Pancreas (tissue), 10 donors: ENCODE measurements around the gene DLGAP4. TPM values are rescaled to one million over a fixed set of nuclear protein-coding genes. Genes with fewer than 3 reads are reported as not detected.

ENCODE experiments used
- ATAC-seq, 4 donors: fragments of 200-7000 bp; cut with Tn5 transposase; one replicate each; pipeline versions ENCODE4 v1.8.0 to v1.9.1; 2020; ENCODE audit warnings: mild to moderate bottlenecking in 4 of 4, moderate library complexity in 4 of 4
- DNase-seq, 6 donors: peaks; one replicate each; pipeline ENCODE4 v3.0.0-alpha.2; 2020
- FAIRE-seq: peaks from 2 replicates; lab custom pipeline; 2012; peaks lifted over from hg19 to GRCh38; lab: Jason Lieb, UNC
- H3K27ac ChIP-seq, 4 donors: fragments of 200-600 bp; sonication (generic); 1 replicate in 3 of 4; 2 replicates in 1 of 4; pipeline versions ENCODE4 v1.5.0 to v1.8.0; 2020
- H3K27me3 ChIP-seq, 4 donors: fragments of 200-600 bp; one replicate each; pipeline ENCODE4 v1.8.0; 2021
- H3K36me3 ChIP-seq, 3 donors: fragments of 200-600 bp; sonication (generic) in 1 of 3; one replicate each; pipeline versions ENCODE4 v1.5.0 to v1.8.0; 2020 to 2021
- H3K4me1 ChIP-seq, 3 donors: fragments of 200-600 bp; one replicate each; pipeline ENCODE4 v1.8.0; 2021
- H3K4me3 ChIP-seq, 4 donors: fragments of 200-600 bp; sonication (generic) in 2 of 4; one replicate each; pipeline versions ENCODE4 v1.5.0 to v1.8.0; 2020 to 2021
- H3K9me3 ChIP-seq, 4 donors: fragments of 200-600 bp; one replicate each; pipeline ENCODE4 v1.8.0; 2021
- CTCF ChIP-seq, 4 donors: fragments of 200-600 bp; sonication (generic) in 3 of 4; IDR thresholded peaks; one replicate each; pipeline versions ENCODE4 v1.5.0 to v1.8.0; 2021; ENCODE audit warnings: antibody characterized with exemption in 4 of 4
- WGBS, 2 donors: extraction: QIAGEN DNeasy Blood & Tissue Kit; methylation state at CpG; one replicate each; pipeline ENCODE4 v1.1.7; 2013; 5-methylcytosine and 5-hydroxymethylcytosine counted together
- intact Hi-C, 3 donors: fragments of 100-400 bp; cut with DNase I; formaldehyde crosslinking; loops; one replicate each; pipeline versions ENCODE4 v1.11.1 to v1.14.2; 2022
- polyA plus RNA-seq, 2 donors: library from polyadenylated mRNA; stranded (reverse); fragments of 200-250 nt; gene quantifications; one replicate each; pipeline ENCODE4 v1.2.3, GENCODE V29; 2013
- total RNA-seq, 6 donors: library from RNA; stranded (reverse); fragmentation: NEBNext Ultra II Directional in 4 of 6; extraction: Animal tissue kit (Norgen Biotek cat#: 25700) in 4 of 6; gene quantifications; one replicate each; pipeline versions ENCODE4 v1.2.1 to v1.2.4, GENCODE V29; 2021 to 2023
- donor health status: healthy with polysubstance abuse.
- donor health status: DM: no; HTN: no; CAD: no; lungs with moderate emphysema.
- donor health status: DM: no; HTN: no; CAD: no.
- donor health status: control.
- donor health status: control.
- donor health status: Bipolar disorder and iron deficiency.
- donor health status: DM: yes; HTN: yes; CAD: no.
- donor health status: DM: no; HTN: no; CAD: no.
- donor health status: DM: no; HTN: no; CAD: no.
- donor health status: DM: yes; HTN: yes; CAD: no.

DLGAP4 gene
- total and polyA plus RNA-seq, 8 donors, result 28.6 to 49.5 (median 42.6) TPM

DNA sequence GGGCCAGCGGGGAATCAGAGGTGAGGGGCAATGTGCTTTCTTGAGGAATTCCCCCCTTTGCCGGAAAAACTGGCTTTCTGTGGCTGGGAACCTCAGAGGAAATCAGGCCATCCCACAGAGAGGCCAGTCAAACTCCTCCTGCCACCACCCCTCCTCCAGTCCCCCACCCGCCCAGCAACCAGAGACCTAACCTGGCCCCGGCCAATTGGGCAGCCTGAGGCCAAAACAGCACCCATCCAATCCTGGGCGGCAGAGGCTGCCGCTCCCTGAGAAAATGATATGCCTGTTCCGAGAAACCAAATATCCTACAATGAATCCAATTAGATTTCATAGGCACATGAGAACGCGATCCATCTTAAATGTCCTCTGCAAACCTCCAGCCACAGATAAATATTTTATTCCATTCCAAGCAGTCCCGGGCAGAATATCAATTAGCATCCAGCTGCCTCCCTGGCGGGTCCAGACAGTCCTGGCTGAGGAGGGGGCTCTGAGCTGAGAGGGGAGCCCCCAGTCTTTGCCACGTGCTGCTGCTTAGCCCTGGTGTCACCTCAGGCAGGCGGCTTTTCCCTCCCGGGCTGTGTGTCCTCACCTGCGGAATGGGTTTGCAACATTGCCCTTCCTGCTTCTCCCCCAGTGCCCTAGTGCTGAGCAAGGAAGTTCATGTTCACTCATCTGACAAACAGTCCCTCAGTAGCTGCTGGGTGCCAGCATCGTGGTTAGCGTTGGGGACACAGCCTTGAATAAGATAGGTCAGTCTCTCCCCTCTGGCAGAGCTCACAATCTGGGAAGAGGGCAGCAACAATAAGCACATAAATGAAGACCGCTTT, 95.0 kb downstream of the DLGAP4 start:
- Histone ChIP-seq H3K36me3 (no peaks in the 10 kb centered on the region), H3K4me3 (no peak overlapping the region), H3K9me3 (no peaks in the 10 kb centered on the region), H3K27ac (no peak overlapping the region), H3K4me1 (no peaks in the 10 kb centered on the region), H3K27me3 (no peaks in the 10 kb centered on the region)
- ATAC-seq (no peak), FAIRE-seq (no peak), DNase-seq (no peak)
- 57 to 58% methylated on average over 18 of the region's 18 CpGs for WGBS, 2 donors
- TF ChIP-seq CTCF (IDR thresholded peaks at IDR 0.05), result no peak
- intact Hi-C loops, result no loop called here

DNA sequence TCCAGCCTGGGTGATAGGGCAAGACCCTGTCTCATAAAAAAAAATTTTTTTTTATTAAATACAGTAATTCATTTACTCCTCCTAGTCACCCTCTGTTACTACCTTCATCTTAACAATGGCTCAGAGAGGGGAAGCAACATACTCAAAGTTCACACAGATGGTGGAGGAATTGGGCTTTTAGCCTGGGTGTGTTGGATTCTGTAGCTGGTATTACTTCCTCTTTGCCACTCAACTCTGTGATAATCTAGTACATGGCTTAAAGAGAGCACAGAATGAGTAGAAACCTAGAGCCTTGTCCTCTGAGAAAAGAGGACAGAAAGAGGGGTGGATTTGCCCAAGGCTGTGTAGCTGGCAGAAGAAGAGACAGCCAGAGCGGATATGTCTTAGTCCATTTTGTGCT, 96.6 kb downstream of the DLGAP4 start:
- H3K4me3 ChIP-seq, result no peak overlapping the region
- WGBS, 2 donors, result 90 to 96% methylated on average over 1 of the region's 1 CpG
- no peak for TF ChIP-seq CTCF (IDR thresholded peaks at IDR 0.05)
- DNase-seq (no peak), ATAC-seq (no peak), FAIRE-seq (no peak)
- intact Hi-C loops, result no loop called here
- no peaks in the 10 kb centered on the region for H3K4me1 ChIP-seq
- no peaks in the 10 kb centered on the region for H3K27me3 ChIP-seq
- H3K27ac ChIP-seq, result no peak overlapping the region
- H3K36me3 ChIP-seq, result no peaks in the 10 kb centered on the region
- no peaks in the 10 kb centered on the region for H3K9me3 ChIP-seq

DNA sequence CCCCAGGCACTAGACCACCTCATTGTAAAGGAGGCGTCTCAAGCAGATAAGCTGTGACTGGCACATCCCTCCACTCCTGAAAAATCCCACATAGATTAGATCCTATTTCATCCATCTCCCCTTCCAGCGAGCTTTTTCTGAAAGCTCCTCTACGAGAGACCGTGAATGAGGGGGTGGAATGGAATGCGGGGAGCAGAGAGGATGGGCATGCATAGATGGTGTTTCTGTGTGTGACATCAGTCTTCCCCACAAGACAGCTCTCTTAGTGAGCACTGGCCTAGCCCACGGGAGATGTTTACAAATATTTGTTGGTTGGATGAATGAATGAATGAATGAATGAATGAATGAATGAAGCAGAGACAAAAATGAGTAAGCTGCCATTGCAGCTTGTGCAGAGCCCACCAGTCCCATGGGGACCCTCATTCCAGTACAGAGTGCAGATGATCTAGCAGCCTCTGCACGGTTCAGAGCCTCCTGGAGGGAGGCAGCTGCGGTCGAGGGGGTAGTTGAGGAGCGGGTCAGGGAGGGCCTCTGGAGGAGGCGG, 98.4 kb downstream of the DLGAP4 start:
- Histone ChIP-seq H3K4me3 (no peak overlapping the region), H3K27ac (no peak overlapping the region), H3K36me3 (no peaks in the 10 kb centered on the region), H3K27me3 (no peaks in the 10 kb centered on the region), H3K9me3 (no peaks in the 10 kb centered on the region), H3K4me1 (no peaks in the 10 kb centered on the region)
- no peak for DNase-seq
- no peak for FAIRE-seq
- intact Hi-C loops, result no loop called here
- ATAC-seq, result no peak
- WGBS, 2 donors, result 79 to 87% methylated on average over 11 of the region's 11 CpGs
- TF ChIP-seq CTCF (IDR thresholded peaks at IDR 0.05), result no peak

- H3K36me3 ChIP-seq, result no peaks in the 10 kb centered on the region
- 83 to 90% methylated on average over 7 of the region's 7 CpGs for WGBS, 2 donors
- DNase-seq, result no peak
- no peaks in the 10 kb centered on the region for H3K9me3 ChIP-seq
- TF ChIP-seq CTCF (IDR thresholded peaks at IDR 0.05), result no peak
- H3K27me3 ChIP-seq, result no peaks in the 10 kb centered on the region
- intact Hi-C loops, result no loop called here
- no peak overlapping the region for H3K4me3 ChIP-seq
- ATAC-seq, result no peak
- H3K27ac ChIP-seq, result no peak overlapping the region
- no peaks in the 10 kb centered on the region for H3K4me1 ChIP-seq
- FAIRE-seq, result no peak
These were observed 99.1 kb downstream of the DLGAP4 start for GRCh38 chr20:36405255-36405654.

- WGBS, 2 donors, result 86 to 88% methylated on average over 3 of the region's 3 CpGs
- Histone ChIP-seq H3K27me3 (no peaks in the 10 kb centered on the region), H3K4me3 (no peak overlapping the region), H3K27ac (no peak overlapping the region), H3K9me3 (no peaks in the 10 kb centered on the region), H3K4me1 (no peaks in the 10 kb centered on the region), H3K36me3 (no peaks in the 10 kb centered on the region)
- FAIRE-seq, result no peak
- intact Hi-C loops, result no loop called here
- ATAC-seq, result no peak
- no peak for TF ChIP-seq CTCF (IDR thresholded peaks at IDR 0.05)
- DNase-seq, result no peak
These were observed 101.1 kb downstream of the DLGAP4 start for GRCh38 chr20:36407199-36407733.
